GM19035 (cell line): ENCODE results near the gene NPC1.

Experiments used
- ATAC-seq: cut with Tn5 transposase; IDR thresholded peaks from one replicate; pipeline ENCODE4 v1.9.1; 2021; ENCODE audit not compliant: unreplicated experiment

NPC1 gene

GRCh38 chr18:23609390-23610023, 23.2 kb upstream of the NPC1 start:
- ATAC-seq: no peak

GRCh38 chr18:23608211-23608610, 21.9 kb upstream of the NPC1 start:
- ATAC-seq: no peak

DNA sequence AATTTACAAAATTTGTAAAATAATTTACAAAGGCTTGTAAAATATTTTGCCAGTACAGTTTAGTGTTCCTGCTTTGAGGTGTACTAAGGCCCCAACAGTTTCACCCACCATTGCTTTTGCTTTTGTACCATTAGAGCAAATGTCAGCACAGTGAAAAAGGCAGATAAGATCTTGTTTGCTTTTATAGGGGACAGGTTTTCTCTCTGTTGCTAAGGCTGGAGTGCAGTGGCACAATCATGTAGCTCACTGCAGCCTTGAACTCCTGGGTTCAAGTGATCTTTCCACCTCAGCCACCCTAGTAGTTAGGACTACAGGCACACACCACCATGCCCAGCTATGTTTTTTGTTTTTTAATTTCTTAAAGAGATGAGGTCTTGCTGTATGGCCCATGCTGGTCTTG, 19.6 kb upstream of the NPC1 start:
- no peak for ATAC-seq

- no peak for ATAC-seq
These were observed 13.5 kb upstream of the NPC1 start for GRCh38 chr18:23599809-23600208.

DNA sequence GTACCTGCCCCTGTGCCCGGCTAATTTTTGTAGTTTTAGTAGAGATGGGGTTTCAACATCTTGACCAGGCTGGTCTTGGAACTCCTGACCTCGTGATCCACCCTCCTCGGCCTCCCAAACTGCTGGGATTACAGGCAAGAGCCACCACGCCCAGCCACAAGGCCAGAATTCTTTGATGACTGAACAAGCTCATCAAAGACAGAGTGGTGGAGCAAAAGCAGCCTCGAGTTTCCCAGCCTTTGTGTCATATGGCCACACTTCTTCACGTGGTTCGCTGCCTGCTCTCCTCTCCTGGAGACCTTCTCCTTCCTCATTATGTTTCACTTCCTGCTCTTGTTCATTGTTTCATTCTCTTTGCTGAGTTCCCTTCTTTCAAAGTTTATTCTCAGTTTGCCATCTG, 9.9 kb upstream of the NPC1 start:
- no peak for ATAC-seq

- ATAC-seq: no peak
These were observed 9.3 kb upstream of the NPC1 start for GRCh38 chr18:23595591-23595990.

- no peak for ATAC-seq
These were observed 7.4 kb upstream of the NPC1 start for GRCh38 chr18:23593720-23594119.

- no peak for ATAC-seq
These were observed 6.6 kb upstream of the NPC1 start for GRCh38 chr18:23592911-23593310.

DNA sequence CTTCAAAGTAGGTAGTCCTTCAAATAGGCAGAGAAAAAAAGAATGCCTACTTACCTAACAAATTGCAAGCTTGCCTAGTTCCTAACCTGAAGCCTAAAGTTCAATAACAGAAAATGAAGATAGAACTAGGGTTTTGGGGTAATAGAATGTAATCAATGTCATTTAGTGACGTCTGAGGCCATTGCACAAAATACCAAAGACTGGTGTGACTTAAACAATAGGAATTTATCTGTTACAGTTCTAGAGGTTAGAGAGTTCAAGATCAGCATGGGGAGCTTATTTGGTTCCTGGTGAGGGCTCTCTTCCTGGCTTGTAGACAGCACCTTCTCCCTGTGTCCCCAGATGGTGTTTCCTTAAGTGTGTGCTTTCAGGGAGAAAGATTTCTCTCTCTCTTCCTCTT, 4.7 kb upstream of the NPC1 start:
- no peak for ATAC-seq

DNA sequence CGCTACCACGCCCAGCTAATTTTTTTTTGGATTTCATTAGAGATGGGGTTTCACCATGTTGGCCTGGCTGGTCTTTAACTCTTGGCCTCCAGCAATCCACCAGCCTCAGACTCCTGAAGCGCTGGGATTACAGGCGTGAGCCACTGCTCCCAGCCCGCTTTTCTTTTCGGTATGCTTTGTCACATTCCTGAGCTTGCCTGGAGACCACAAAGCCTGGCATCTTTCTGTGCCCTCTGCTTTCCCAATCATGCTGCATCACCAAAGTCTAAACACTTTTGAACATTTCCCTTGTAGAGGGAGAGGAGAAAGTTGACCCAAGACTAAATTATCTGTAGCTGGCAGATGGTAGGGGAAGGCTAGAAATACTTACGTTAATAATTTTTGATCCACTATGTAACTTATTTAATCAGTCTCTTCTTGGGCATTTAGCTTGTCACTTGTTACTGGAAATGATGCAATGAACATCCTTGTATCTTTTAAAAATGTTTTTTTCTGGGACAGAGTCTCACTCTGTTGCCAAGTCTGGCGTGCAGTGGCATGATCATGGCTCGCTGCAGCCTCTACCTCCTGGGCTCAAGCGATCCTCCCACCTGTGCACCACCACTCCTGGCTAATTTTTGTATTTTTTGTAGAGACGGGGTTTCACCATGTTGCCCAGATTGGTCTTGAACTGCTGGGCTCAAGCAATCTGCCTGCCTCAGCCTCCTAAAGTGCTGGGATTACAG, 2.7 kb upstream of the NPC1 start:
- ATAC-seq: no peak

DNA sequence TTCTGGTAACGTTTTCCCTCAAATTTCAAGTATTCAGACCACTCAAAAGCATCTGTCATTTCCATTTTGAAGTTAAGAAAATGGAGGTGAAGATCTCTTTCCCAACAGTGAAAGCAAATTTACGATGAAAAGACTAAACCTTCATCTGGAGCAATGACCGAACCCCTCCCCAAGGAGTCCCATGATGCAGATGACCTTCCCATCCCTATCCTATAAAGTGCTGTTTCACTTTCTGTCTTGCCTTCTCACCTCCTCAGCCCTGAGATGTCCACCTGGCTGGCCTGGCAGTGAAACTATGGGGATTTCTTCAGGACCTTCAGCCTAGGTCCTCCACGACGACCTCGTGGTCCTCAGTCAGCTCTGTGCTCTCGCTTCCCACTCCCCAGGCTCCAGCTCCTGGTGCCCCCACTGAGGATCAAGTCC, 925 bp upstream of the NPC1 start:
- no peak for ATAC-seq

DNA sequence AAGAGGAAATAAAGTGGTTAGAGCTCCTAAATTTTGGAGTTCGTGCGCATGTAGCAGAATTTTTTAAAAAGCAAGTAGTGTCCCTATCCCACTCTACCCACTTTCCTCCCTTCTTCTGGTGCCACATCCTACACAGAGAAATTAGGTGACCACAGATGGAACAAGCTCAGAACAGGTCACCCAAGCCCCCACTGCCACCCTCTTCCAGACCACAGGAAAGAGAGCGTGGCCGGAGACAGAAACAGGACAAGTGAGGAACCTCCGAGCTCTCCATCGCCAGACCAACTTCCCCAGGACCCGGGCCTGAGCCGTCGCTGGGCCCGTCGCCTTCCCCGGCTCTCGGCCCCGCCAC, 433 bp downstream of the NPC1 start:
- no peak for ATAC-seq

GRCh38 chr18:23585007-23585871, 1.1 kb downstream of the NPC1 start:
- no peak for ATAC-seq

DNA sequence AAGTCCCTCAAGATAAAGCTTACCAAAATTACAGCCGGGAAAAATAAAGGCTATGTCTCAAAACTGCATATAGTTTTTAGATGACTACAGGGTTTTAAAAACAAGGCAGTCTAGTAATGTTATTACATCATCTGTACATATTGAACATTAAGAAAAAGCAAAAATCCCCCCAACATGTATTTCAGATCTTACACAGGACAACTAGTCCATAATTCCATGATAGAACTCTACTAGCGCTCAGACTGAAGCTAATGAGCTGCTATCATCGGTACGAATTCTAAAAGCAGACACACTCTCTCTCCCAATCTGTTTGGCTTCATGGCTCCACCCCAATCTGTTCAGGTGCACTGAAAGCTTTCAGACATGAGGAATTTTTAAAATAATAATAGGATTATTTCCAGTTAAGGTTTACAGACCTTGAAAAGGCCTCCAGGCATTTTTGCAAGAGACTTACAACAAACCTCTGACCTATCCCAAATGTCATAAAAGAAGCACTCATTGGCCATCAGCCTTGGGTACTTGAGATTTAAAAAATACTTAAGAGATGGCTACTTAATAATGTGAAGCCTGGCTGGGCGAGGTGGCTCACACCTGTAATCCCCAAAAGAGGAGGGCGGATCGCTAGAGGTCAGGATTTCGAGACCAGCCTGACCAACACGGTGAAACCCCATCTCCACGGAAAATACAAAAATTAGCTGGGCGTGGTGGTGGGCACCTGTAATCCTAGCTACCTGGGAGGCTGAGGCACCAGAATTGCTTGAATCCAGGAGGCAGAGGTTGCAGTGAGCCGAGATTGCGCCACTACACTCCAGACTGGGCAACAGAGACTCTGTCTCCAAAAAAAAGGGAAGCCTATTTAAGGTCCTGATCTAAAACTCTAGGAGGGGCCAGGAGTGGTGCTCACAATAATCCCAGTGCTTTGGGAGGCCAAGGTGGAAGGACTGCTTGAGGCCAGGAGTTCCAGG, 2.0 kb downstream of the NPC1 start:
- ATAC-seq: no peak

DNA sequence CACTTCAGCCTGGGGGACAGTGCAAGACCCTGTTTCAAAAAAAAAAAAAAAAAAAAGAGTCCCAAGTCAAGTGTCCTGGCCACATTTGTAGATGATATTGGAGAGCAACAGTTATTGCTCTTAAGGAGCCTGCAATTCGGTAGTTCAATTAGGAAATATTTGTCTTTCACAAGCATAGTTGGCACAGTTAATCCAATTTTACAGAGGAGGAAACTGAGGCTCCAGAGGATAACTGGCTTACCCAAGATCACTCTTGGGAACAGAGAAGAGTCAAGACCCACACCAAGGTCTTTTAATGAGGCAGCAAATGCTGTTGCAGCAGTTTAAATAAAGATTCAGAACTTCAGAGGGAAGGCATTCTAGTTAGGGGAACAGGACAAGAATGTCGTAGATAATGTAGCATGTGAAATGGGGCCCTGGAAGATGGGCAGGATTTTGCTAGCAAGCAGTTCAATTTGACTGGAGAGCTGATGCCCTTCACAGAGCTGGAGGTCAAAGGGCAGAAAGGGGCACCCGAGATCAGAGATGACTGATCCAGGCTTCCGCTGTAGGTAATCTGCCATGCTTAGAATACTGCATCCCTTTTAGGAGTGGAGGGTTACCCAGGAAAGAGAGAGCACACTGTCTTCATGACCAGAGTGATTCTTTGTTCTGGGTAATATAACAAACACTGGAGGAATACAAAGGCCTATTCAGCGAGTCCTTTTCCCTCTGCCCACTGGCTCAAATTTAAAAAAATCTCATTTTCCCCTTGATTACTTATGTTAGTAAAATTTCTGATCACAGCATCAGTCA, 3.0 kb downstream of the NPC1 start:
- no peak for ATAC-seq

DNA sequence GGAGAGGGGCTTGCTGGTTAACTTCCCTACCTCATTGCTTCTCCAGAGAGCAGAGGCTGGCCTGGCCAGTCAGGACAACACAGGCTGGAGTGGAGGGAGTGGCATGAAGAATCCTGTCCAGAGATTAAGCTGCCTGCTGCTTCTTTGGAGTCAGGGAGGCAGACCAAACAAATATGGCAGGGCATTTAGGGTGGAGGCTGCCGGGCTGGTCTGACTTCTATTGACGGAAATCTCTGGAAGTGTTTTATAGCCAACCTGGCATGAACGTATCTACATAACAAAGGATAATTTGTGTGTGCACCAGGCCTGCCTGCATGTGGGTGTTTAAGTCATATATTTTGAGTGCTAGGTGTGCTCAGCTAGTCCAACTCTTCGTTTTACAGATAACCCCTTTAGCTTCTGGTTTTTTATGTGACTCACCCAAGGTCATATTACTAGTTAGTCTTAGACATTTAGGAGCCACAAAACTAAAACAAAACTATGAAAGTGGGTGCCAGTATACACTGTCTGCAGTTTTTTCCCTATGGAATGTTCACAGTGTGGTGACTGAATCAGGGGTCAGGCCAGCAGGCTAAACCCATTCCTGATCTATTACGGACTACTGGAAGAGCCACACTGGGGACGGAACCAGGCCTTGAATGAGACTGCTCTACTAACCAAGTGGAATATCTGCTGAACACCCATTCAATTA, 5.5 kb downstream of the NPC1 start:
- no peak for ATAC-seq

GRCh38 chr18:23578891-23579653, 7.2 kb downstream of the NPC1 start:
- ATAC-seq: no peak

- no peak for ATAC-seq
These were observed 8.1 kb downstream of the NPC1 start for GRCh38 chr18:23578067-23578701.
